DMS114 treated with DMSO at 0.1 percent for 48 hours (cell line): ENCODE results near the gene GPN1.
"Not testable (repeated sequence)": the region's sequence is repeated elsewhere in the genome, so short reads cannot be mapped to it uniquely, and the experiment has no call there.

Experiments used
- DNase-seq: peaks from one replicate; lab custom pipeline; 2025; ENCODE audit not compliant: unreplicated experiment; lab: John Stamatoyannopoulos, UW

The GPN1 gene

DNA sequence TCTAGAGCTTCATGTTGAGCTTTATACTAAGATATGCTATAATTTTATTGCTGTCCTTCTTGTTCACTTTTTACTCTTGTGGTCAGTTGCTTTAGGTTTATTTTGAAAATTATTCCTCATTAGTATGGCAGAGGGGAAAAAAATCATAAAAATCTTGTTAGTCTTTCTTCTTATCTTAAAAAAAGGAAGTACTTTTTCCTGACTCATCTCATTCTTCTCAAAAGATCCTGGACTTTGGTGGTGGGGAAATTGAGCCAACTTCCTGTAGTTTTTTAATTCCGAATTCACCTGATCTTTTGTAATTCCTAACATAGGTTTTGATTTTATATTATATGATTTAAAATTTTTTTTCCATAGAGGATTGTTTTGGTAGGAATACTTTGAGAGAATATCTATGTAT, 38.6 kb downstream of the GPN1 start:
- DNase-seq = no peak

- DNase-seq = no peak
Observed at GRCh38 chr2:27671235-27671634, 42.4 kb downstream of the GPN1 start.

- DNase-seq = no peak
Observed at GRCh38 chr2:27672723-27673486, 44.1 kb downstream of the GPN1 start.

- DNase-seq = no peak
Observed at GRCh38 chr2:27680571-27680970, 51.7 kb downstream of the GPN1 start.

DNA sequence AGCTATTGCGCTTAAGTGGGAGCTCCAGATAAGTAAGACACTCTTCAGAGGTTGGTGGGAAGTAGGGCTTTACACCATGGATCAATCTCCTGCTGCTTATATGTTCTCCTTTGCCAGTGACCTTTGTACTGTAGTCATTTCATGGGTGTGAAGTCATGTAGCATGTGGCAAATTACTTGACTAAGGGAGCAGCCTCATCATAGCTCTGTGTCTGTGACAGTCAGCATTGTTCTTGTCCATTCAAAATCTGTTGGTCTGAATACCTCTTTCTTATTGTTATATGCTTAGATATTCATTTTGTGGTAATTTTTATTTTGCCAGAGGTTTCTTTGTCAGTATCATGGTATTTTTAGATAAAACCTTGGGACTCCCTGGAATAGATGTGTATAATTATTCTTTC, 53.0 kb downstream of the GPN1 start:
- no peak for DNase-seq

DNA sequence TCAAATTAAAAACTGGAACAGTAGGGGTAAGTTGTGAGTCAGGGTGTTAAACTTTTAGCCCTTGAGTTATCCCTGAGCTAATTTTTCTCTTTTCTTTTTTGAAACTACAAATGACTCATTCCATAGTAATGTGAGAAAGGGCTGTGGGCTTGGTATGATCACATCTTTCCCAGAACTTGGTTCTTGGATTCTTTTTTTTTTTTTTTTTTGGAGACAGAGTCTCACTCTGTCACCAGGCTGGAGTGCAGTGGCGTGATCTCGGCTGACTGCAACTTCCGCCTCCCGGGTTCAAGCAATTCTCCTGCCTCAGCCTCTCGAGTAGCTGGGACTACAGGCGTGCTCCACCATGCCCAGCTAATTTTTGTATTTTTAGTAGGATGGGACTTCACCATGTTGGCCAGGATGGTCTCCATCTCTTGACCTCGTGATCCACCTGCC, 53.5 kb downstream of the GPN1 start:
- not testable (repeated sequence) for DNase-seq

DNA sequence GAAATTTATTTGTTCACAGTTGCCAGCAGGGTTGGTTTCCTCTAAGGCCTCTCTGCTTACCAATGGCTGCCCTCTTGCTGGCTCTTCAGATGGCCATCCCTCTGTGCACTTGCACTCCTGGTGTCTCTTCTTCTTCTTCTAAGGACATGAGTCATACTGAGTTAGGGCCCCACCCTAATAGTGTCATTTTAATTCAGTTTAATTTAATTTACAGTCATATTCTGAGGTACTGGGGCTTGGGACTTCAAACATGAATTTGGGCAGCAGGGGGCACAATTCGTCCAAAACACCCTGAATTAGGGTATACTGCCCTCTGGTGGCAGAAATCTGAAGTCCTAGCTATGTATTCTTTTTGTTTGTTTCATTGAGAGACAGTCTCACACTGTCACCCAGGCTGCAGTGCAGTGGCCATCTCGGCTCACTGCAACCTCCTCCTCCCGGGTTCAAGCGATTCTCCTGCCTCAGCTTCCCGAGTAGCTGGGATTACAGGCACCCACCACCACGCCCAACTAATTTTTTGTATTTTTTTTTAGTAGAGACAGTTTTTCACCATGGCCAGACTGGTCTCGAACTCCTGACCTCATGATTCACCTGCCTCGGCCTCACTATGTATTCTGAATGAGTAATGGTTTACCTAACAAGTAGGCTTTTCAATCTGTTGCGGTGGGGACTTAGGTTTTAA, 54.7 kb downstream of the GPN1 start:
- peak; percentile 84 for DNase-seq

DNA sequence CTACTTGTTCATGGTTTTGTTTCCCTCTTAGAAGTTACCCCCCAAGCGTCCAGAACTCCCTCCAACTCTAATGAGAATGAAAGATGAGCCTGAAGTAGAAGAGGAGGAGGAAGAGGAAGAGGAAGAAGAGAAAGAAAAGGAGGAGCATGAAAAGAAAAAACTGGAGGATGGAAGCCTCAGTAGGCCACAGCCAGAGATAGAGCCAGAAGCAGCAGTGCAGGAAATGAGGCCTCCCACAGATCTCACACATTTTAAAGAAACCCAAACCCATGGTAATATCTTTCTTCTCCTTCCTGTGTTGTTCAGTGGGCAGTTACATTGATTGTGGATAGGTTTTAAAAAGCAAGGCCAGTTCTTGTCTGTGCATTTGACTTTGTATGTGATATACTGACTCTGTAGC, 56.2 kb downstream of the GPN1 start:
- DNase-seq = not testable (repeated sequence)

GRCh38 chr2:27685577-27685976, 56.7 kb downstream of the GPN1 start:
- no peak for DNase-seq

DNA sequence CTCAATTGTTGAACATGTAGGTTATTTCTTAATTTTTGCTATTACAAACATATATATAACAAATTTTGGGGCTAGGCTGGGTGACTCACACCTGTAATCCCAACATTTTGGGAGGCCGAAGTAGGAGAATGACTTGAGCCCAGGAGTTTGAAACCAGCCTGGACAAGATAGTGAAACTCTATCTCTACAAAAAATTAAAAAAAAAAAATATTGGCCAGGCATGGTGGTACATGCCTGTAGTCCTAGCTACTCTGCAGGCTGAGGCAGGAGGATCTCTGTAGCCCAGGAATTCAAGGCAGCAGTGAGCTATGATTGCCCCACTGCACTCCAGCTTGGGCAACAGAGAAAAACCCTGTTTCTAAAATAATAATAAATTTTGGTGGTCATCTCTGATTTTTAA, 58.4 kb downstream of the GPN1 start:
- DNase-seq = no peak

- DNase-seq = no peak
Observed at GRCh38 chr2:27689424-27689823, 60.6 kb downstream of the GPN1 start.

DNA sequence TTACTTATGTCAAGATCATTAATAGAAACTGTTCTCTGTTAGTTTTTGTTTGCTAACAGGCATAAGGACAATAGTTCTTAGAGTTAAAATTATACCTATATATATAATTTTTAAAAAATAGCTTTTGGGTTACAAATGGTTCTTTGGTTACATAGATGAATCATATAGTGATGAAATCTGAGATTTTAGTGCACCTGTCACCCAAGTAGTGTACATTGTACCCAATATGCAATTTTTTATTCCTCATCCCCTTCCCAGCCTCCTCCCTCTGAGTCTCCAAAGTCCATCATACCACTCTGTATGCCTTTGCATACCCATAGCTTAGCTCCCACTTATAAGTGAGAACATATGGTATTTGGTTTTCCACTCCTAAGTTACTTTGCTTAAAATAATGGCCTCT, 61.2 kb downstream of the GPN1 start:
- no peak for DNase-seq

DNA sequence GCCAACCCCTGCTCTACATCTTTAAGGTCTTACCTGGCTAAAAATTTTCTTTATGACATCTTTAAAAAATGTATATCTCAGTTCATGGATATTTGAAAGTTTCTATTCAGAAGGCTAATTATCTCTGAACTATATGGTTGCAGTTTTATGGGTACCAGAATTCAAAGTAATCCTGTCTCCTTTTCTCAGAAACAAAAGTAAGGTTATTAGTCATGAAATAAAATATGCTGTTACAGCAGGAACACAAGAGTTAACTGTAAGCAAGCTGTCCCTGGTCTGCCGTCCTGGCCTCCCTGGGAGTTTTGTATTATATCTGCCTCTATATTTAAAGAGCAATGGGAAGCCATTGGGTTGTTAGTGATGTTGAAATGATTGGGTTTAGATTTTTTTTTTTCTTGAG, 68.8 kb downstream of the GPN1 start:
- no peak for DNase-seq
